Effector memory CD8-positive, alpha-beta T cell (primary cell): ENCODE results near the gene MYO5B.
A peak's percentile ranks its signal among the peaks of the same experiment; 100 is the strongest.
"Not testable (repeated sequence)": the region's sequence is repeated elsewhere in the genome, so short reads cannot be mapped to it uniquely, and the experiment has no call there.

ENCODE experiments used
- ATAC-seq: fragments of 150-1000 bp; cut with Tn5 transposase; replicated peaks from 2 replicates; pipeline ENCODE4 v1.10.0; 2021; ENCODE audit warnings: mild to moderate bottlenecking, moderate library complexity
- DNase-seq, 3 experiments: peaks; one replicate each; pipeline ENCODE4 v3.0.0; 2021
- H3K27ac Mint-ChIP-seq, 2 donors: one replicate each; pipeline ENCODE4 v1.8.0; 2022; ENCODE audit warnings: mild to moderate bottlenecking in 2 of 2, mixed read lengths in 2 of 2, moderate library complexity in 2 of 2
- H3K27me3 Mint-ChIP-seq, 2 donors: one replicate each; pipeline ENCODE4 v1.8.0; 2022; ENCODE audit warnings: mixed read lengths in 2 of 2
- H3K36me3 Mint-ChIP-seq: one replicate; pipeline ENCODE4 v1.8.0; 2022; ENCODE audit warnings: mild to moderate bottlenecking, moderate library complexity, mixed read lengths; ENCODE audit not compliant: insufficient read depth
- H3K4me1 Mint-ChIP-seq, 2 donors: one replicate each; pipeline ENCODE4 v1.8.0; 2022; ENCODE audit warnings: low read depth in 2 of 2, mixed read lengths in 2 of 2
- H3K4me3 Mint-ChIP-seq, 2 donors: one replicate each; pipeline ENCODE4 v1.8.0; 2022; ENCODE audit warnings: mild to moderate bottlenecking in 2 of 2, mixed read lengths in 2 of 2, moderate library complexity in 2 of 2
- H3K9me3 Mint-ChIP-seq, 2 donors: one replicate each; pipeline ENCODE4 v1.8.0; 2022; ENCODE audit warnings: mixed read lengths in 2 of 2
- total RNA-seq, 9 experiments: gene quantifications; one replicate each; lab custom pipeline; 2026; lab: John Stamatoyannopoulos, UW

Gene MYO5B
- 0 to 3.0 (median 0.13) reads per million in 9 experiments for total RNA-seq

DNA sequence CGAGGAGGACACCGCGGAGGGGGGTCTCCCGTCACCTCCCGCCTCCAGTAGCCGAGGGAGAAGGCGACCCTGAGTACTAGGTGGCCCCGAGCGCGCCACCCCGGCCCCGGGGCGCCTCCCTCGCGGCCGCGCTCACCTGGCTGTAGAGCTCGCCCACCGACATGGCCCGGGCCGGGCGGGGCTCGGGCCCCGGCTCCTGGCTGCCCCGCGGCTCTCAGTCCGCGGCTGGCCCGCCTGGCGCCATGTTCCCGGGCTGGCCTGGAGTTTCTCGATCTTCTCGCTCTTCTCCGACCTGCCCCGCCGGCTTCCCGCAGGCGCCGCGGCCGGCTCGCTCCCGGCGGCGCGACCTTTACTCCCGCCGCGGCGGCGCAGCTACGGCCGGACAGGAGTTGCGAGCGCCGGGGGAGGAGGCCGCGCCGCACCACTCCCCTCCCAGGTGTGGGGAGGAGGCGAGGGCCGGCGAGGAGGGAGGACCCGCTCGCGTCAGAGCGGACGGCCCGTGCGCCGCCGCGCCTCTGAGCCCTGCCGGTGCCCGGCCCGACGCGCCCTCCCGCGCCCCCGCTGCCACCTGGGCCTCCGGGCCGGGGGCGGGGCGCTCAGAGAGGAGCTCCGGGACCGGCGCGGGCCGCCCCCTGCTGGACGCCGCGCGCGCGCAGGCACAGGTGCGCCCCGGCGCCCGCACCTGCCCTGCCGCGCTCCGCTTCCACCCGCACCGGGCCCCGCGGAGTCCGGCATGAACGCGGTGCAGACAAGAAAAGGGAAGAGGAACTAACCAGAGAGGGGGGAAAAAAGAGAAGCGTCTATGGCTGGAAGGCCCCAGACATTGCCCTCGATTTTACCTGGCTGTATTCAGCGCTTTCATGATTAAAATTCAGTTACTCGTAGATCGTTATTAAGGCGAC, at the start of gene MYO5B:
MYO5B (minus strand) TSS at position 517 of the 902 bp plus-strand sequence; CDS start at position 163, 354 bp downstream.
- Mint-ChIP-seq H3K4me1 (peaks cover 8 to 12% of the 10 kb centered on the region in 2 donors), H3K27me3 (peaks cover 67 to 88% of the 10 kb centered on the region in 2 donors), H3K36me3 (no peaks in the 10 kb centered on the region), H3K9me3 (no peaks in the 10 kb centered on the region), H3K4me3 (peak within 1 kb of the TSS; percentile 69 to 71), H3K27ac (no peak within 1 kb of the TSS)
- ATAC-seq (peak; percentile 81), DNase-seq (peak in 2 of 3 experiments; percentile 9 to 11)

DNA sequence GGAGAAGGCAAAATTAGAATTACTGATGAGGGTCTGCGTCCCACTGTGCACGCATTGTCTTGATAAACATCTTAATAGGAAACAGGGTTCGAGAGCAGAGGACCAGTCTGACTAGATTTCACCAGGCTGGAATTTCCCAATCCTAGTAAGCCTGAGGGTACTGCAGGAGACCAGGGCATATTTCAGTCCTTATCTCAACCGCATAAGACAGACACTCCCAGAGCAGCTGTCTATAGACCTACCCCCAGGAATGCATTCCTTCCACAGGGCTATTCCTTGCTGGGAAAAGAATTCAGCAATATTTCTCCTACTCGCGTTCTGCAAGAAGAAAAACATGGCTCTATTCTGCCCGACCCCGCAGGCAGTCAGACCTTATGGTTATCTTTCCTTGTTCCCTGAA, 46.8 kb upstream of the MYO5B start:
- not testable (repeated sequence) for ATAC-seq, H3K4me1 Mint-ChIP-seq, DNase-seq, H3K27ac Mint-ChIP-seq, H3K36me3 Mint-ChIP-seq
- peaks cover 0 to 15% of the 10 kb centered on the region in 2 donors for H3K27me3 Mint-ChIP-seq
- peak overlapping the region in 1 of 2 donors; percentile 20 for H3K4me3 Mint-ChIP-seq
- H3K9me3 Mint-ChIP-seq: peaks cover 0 to 15% of the 10 kb centered on the region in 2 donors

- ATAC-seq (no peak), DNase-seq (no peak)
- Mint-ChIP-seq H3K36me3 (no peaks in the 10 kb centered on the region), H3K27me3 (peaks cover 10 to 30% of the 10 kb centered on the region in 2 donors), H3K27ac (no peak overlapping the region), H3K4me1 (no peaks in the 10 kb centered on the region), H3K4me3 (no peak overlapping the region), H3K9me3 (peaks cover 0 to 15% of the 10 kb centered on the region in 2 donors)
Observed at GRCh38 chr18:50240080-50240563, 45.2 kb upstream of the MYO5B start.

DNA sequence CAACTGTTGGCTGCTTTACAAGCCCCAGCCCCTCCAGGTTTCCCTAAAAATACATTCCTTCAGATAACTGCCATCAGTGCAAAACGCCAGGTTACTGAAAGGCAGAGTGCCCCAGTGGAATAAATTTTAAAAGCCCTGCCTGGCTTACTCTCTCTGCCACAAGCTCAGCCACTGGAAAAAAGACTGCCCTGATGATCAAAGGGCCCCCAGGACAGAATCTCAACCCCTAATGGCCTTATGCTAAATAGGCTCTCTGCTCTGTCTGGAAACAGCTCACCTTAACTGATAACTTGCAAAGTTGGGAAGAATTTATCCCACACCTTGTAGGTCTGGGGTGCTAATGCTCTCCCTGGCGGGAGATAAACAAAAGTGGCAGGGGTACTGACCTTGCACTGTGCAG, 37.5 kb upstream of the MYO5B start:
- no peak overlapping the region for H3K27ac Mint-ChIP-seq
- no peaks in the 10 kb centered on the region for H3K9me3 Mint-ChIP-seq
- H3K4me3 Mint-ChIP-seq: no peak overlapping the region
- H3K27me3 Mint-ChIP-seq: peaks cover 39 to 58% of the 10 kb centered on the region in 2 donors
- H3K4me1 Mint-ChIP-seq: no peaks in the 10 kb centered on the region
- ATAC-seq: no peak
- no peaks in the 10 kb centered on the region for H3K36me3 Mint-ChIP-seq
- DNase-seq: no peak

DNA sequence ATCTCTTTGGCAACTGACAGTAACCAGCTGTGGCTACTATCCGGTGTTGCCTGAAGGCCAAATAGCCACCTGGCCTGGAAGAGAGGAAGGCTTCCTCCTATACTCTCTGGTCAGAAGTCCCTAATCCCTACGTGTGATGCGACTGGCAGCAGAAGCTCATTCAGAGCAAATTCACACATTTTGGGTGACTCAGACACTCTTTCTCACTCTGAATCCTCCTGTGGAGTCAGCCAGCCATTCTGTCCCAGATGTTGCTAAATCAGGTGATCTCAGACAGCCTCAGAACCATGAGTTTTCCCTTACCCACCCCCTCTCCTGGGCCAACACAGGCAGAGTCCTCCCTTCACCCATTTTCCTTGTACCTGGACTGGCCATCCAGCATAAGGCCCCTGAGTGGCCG, 36.7 kb upstream of the MYO5B start:
- DNase-seq (no peak), ATAC-seq (no peak)
- Mint-ChIP-seq H3K27me3 (peaks cover 39 to 57% of the 10 kb centered on the region in 2 donors), H3K27ac (no peak overlapping the region), H3K36me3 (no peaks in the 10 kb centered on the region), H3K4me1 (no peaks in the 10 kb centered on the region), H3K4me3 (no peak overlapping the region), H3K9me3 (no peaks in the 10 kb centered on the region)

DNA sequence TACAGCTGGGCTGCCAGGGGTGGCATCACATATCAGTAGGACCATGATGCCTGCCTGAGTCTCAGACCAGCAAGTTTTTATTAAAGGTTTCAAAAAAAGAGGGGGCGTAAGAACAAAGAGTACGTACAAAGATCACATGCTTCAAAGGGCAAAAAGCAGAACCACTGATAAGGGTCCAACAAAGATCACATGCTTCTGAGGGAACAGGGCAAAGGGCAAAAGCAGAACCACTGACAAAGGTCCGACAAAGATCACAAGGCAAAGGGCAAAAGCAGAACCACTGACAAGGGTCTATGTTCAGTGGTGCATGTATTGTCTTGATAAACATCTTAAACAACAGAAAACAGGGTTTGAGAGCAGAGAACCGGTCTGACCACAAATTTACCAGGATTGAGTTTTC, 25.3 kb upstream of the MYO5B start:
- not testable (repeated sequence) for H3K4me1 Mint-ChIP-seq, ATAC-seq

GRCh38 chr18:50218432-50219197, 23.7 kb upstream of the MYO5B start:
- H3K9me3 Mint-ChIP-seq: peaks cover 0 to 5% of the 10 kb centered on the region in 2 donors
- H3K4me3 Mint-ChIP-seq: no peak overlapping the region
- H3K36me3 Mint-ChIP-seq: no peaks in the 10 kb centered on the region
- no peak overlapping the region for H3K27ac Mint-ChIP-seq
- peaks cover 66 to 86% of the 10 kb centered on the region in 2 donors for H3K27me3 Mint-ChIP-seq
- DNase-seq: peak; percentile 16 to 36 (median 35)
- H3K4me1 Mint-ChIP-seq: peaks cover 0 to 2% of the 10 kb centered on the region in 2 donors
- peak; percentile 51 for ATAC-seq

More for the DNA sequence above, 25.3 kb upstream of the MYO5B start:
- H3K27ac Mint-ChIP-seq, H3K36me3 Mint-ChIP-seq, DNase-seq, H3K4me3 Mint-ChIP-seq, H3K9me3 Mint-ChIP-seq: not testable (repeated sequence)
- peaks cover 64 to 79% of the 10 kb centered on the region in 2 donors for H3K27me3 Mint-ChIP-seq

GRCh38 chr18:50209311-50209710, 14.4 kb upstream of the MYO5B start:
- H3K27me3 Mint-ChIP-seq: peaks cover 61 to 86% of the 10 kb centered on the region in 2 donors
- no peaks in the 10 kb centered on the region for H3K36me3 Mint-ChIP-seq
- DNase-seq: no peak
- H3K9me3 Mint-ChIP-seq: no peaks in the 10 kb centered on the region
- ATAC-seq: no peak
- peaks cover 2 to 3% of the 10 kb centered on the region in 2 donors for H3K4me1 Mint-ChIP-seq
- no peak overlapping the region for H3K4me3 Mint-ChIP-seq
- H3K27ac Mint-ChIP-seq: no peak overlapping the region

DNA sequence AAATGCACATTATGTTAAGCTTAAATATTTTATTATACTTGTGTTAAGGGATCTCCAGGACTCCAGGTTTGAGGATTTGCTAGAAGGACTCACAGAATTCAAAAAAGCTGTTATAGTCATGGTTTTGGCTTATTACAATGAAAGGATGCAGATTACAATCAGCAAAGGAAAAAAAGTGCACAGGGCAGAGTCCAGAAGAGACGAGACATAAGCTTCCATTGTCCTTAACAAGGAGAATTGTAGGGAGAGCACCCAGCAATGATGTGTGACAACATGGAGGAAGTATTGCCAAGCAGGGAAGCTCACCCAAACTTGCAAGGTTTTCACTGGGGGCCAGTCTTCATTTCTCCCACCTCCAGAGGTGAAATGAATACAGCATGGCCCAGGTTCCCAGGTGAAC, 12.8 kb upstream of the MYO5B start:
- Mint-ChIP-seq H3K27ac (no peak overlapping the region), H3K9me3 (no peaks in the 10 kb centered on the region), H3K4me3 (no peak overlapping the region), H3K36me3 (no peaks in the 10 kb centered on the region), H3K4me1 (peaks cover 9 to 10% of the 10 kb centered on the region in 2 donors), H3K27me3 (peaks cover 58 to 89% of the 10 kb centered on the region in 2 donors)
- ATAC-seq (no peak), DNase-seq (no peak)

DNA sequence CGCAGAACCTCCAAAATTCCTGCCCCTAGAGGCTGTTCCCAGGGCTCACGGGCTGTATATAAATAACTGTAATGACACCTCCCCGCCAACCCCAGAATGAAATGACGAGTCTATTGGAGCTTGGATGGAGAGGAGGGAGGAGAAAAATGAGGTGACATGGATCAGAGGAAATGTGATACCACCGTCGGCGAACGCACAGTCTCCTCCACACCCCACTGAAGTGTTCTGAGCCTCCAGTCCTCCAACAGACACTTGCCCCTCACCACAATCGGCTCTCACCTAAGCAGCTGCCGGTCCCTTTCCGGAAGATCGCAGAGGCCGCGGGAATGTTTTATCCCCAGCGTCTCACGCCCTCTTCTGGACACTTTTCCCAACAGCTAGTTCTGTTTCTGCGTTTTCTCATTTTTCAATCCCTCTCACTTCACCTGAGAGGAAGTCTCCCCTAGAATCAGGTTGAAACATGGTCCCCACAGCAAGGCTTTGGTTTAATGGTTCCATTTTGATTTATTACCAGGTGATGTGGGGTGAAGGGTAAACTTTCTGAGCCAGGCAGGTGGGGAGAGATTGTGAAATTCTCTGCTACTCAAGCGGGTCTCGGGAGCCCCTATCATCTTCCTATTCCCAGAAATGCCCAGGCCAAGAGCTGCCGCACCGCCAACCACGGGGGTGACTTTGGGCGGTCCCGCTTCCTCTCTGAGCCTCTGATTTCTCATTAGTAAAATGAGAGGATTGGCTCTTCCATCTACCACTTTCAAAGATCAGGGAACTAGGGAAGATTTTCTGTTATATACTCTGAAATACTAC, 9.1 kb upstream of the MYO5B start:
- DNase-seq (no peak), ATAC-seq (no peak)
- Mint-ChIP-seq H3K4me3 (peak overlapping the region in 1 of 2 donors; percentile 23), H3K27ac (no peak overlapping the region), H3K36me3 (no peaks in the 10 kb centered on the region), H3K9me3 (peaks cover 0 to 4% of the 10 kb centered on the region in 2 donors), H3K27me3 (peaks cover 51 to 84% of the 10 kb centered on the region in 2 donors), H3K4me1 (peaks cover 9 to 10% of the 10 kb centered on the region in 2 donors)

GRCh38 chr18:50201476-50202018, 6.6 kb upstream of the MYO5B start:
- ATAC-seq: no peak
- no peak overlapping the region for H3K27ac Mint-ChIP-seq

GRCh38 chr18:50199921-50200320, 5.0 kb upstream of the MYO5B start:
- H3K4me3 Mint-ChIP-seq: no peak overlapping the region
- no peaks in the 10 kb centered on the region for H3K36me3 Mint-ChIP-seq
- peaks cover 11 to 18% of the 10 kb centered on the region in 2 donors for H3K4me1 Mint-ChIP-seq
- H3K27me3 Mint-ChIP-seq: peaks cover 65 to 89% of the 10 kb centered on the region in 2 donors
- peaks cover 0 to 4% of the 10 kb centered on the region in 2 donors for H3K9me3 Mint-ChIP-seq
- no peak overlapping the region for H3K27ac Mint-ChIP-seq
- no peak for ATAC-seq
- DNase-seq: no peak

More at GRCh38 chr18:50201476-50202018, 6.6 kb upstream of the MYO5B start:
- peaks cover 0 to 4% of the 10 kb centered on the region in 2 donors for H3K9me3 Mint-ChIP-seq
- no peak overlapping the region for H3K4me3 Mint-ChIP-seq
- no peaks in the 10 kb centered on the region for H3K36me3 Mint-ChIP-seq
- H3K4me1 Mint-ChIP-seq: peaks cover 9 to 12% of the 10 kb centered on the region in 2 donors
- H3K27me3 Mint-ChIP-seq: peaks cover 66 to 91% of the 10 kb centered on the region in 2 donors
- DNase-seq: no peak
